Glutamatergic neuron (in vitro differentiated cells): ENCODE measurements around the gene TMC6. TPM values are rescaled to one million over a fixed set of nuclear protein-coding genes. Genes with fewer than 3 reads are reported as not detected.
"Not testable (repeated sequence)": the region's sequence is repeated elsewhere in the genome, so short reads cannot be mapped to it uniquely, and the experiment has no call there.

ENCODE experiments used
- DNase-seq: peaks from one replicate; pipeline ENCODE4 v3.0.0; 2022
- H3K27ac Mint-ChIP-seq: one replicate; pipeline ENCODE4 v1.8.0; 2020; ENCODE audit warnings: mild to moderate bottlenecking, mixed read lengths, inconsistent platforms; ENCODE audit not compliant: unreplicated experiment
- H3K27me3 Mint-ChIP-seq: one replicate; pipeline ENCODE4 v1.8.0; 2020; ENCODE audit warnings: mild to moderate bottlenecking, moderate library complexity, mixed read lengths, inconsistent platforms; ENCODE audit not compliant: unreplicated experiment
- H3K36me3 Mint-ChIP-seq: one replicate; pipeline ENCODE4 v1.8.0; 2020; ENCODE audit warnings: mild to moderate bottlenecking, mixed read lengths, inconsistent platforms; ENCODE audit not compliant: unreplicated experiment
- H3K4me1 Mint-ChIP-seq: one replicate; pipeline ENCODE4 v1.8.0; 2020; ENCODE audit warnings: mild to moderate bottlenecking, low read depth, mixed read lengths, inconsistent platforms; ENCODE audit not compliant: unreplicated experiment
- H3K4me3 Mint-ChIP-seq: one replicate; pipeline ENCODE4 v1.8.0; 2020; ENCODE audit warnings: mild to moderate bottlenecking, mixed read lengths, inconsistent platforms; ENCODE audit not compliant: unreplicated experiment
- H3K9me3 Mint-ChIP-seq: one replicate; pipeline ENCODE4 v1.8.0; 2020; ENCODE audit warnings: mild to moderate bottlenecking, moderate library complexity, mixed read lengths, inconsistent platforms; ENCODE audit not compliant: unreplicated experiment
- CTCF ChIP-seq: fragments of 200-600 bp; sonication (generic); IDR thresholded peaks from one replicate; pipeline ENCODE4 v1.5.0; 2021; ENCODE audit not compliant: partially characterized antibody, unreplicated experiment
- total RNA-seq: library from RNA; stranded (reverse); fragmentation: NEBNext Ultra II Directional; extraction: Animal tissue kit (Norgen Biotek cat#: 25700); gene quantifications from one replicate; pipeline ENCODE4 v1.2.1, GENCODE V29; 2021; ENCODE audit not compliant: unreplicated experiment

TMC6 gene
- total RNA-seq, 1 donor from 2014 or later: 1.1 TPM

GRCh38 chr17:78120537-78120936 is 8.0 kb downstream of the TMC6 start:
- H3K4me1 Mint-ChIP-seq: no peaks in the 10 kb centered on the region
- H3K27me3 Mint-ChIP-seq: peaks cover 5% of the 10 kb centered on the region
- H3K4me3 Mint-ChIP-seq: no peak overlapping the region

GRCh38 chr17:78118801-78119241 is 9.7 kb downstream of the TMC6 start:
- Mint-ChIP-seq H3K27ac (no peak overlapping the region), H3K4me3 (no peak overlapping the region), H3K9me3 (peaks cover 5% of the 10 kb centered on the region), H3K4me1 (no peaks in the 10 kb centered on the region), H3K36me3 (no peaks in the 10 kb centered on the region), H3K27me3 (peaks cover 9% of the 10 kb centered on the region)
- no peak for TF ChIP-seq CTCF
- no peak for DNase-seq

More at GRCh38 chr17:78120537-78120936, 8.0 kb downstream of the TMC6 start:
- H3K27ac Mint-ChIP-seq: no peak overlapping the region
- H3K36me3 Mint-ChIP-seq: no peaks in the 10 kb centered on the region
- no peak for TF ChIP-seq CTCF
- no peak for DNase-seq
- peaks cover 2% of the 10 kb centered on the region for H3K9me3 Mint-ChIP-seq

GRCh38 chr17:78117027-78117981 is 11.3 kb downstream of the TMC6 start:
- Mint-ChIP-seq H3K27ac (no peak overlapping the region), H3K4me3 (no peak overlapping the region)
- TF ChIP-seq CTCF: peak; percentile 11

GRCh38 chr17:78116411-78116810 is 12.1 kb downstream of the TMC6 start:
- Mint-ChIP-seq H3K9me3 (peaks cover 6% of the 10 kb centered on the region), H3K27ac (no peak overlapping the region), H3K4me3 (no peak overlapping the region), H3K36me3 (no peaks in the 10 kb centered on the region), H3K4me1 (peaks cover 2% of the 10 kb centered on the region), H3K27me3 (peaks cover 6% of the 10 kb centered on the region)
- no peak for DNase-seq
- no peak for TF ChIP-seq CTCF

More at GRCh38 chr17:78117027-78117981, 11.3 kb downstream of the TMC6 start:
- Mint-ChIP-seq H3K27me3 (peaks cover 7% of the 10 kb centered on the region), H3K4me1 (peaks cover 2% of the 10 kb centered on the region), H3K9me3 (peaks cover 6% of the 10 kb centered on the region), H3K36me3 (no peaks in the 10 kb centered on the region)
- no peak for DNase-seq

- not testable (repeated sequence) for DNase-seq, H3K9me3 Mint-ChIP-seq, H3K27me3 Mint-ChIP-seq, H3K36me3 Mint-ChIP-seq, H3K4me1 Mint-ChIP-seq, H3K27ac Mint-ChIP-seq, H3K4me3 Mint-ChIP-seq
These were observed 12.8 kb downstream of the TMC6 start for GRCh38 chr17:78115803-78116202.
